NCI-H146 treated with DMSO at 0.1 percent for 48 hours (cell line): ENCODE measurements around the gene EIF3K.

Experiments used
- DNase-seq: peaks from one replicate; lab custom pipeline; 2025; ENCODE audit not compliant: unreplicated experiment; lab: John Stamatoyannopoulos, UW

Gene EIF3K

DNA sequence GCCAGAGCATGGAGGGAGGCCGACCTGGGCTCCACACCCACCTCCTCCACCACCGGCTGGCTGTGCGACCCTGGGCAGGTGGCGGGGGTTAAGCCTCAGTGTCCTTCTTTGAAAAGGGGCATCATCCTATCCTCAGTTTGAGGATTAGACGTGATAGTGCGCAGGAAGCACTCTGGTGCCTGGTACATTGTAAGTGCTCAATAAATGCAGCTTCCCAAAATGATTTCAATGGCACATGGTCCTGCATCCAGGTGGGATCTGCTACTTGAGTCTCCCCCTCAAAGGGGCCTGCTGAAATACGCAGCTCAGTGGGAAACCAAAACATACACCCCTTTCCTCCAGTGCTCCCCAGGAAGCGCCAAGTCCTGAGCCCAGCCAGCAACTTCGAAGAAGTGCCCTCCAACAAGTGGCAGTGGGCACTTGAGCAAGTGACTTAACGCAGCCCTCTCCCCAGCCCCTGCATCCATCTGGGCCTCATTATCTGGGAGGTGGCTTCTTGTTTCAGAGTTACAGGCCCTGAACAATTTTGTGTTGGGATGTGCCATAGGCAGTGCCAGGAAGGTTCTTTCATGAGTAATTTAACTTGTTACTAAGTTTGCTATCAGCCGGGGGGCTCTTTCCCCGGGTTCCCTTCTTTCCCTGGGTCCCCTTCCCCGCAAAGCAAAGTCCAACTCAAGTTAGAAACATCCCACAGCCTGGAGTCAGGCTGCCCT is 46.4 kb downstream of the EIF3K start:
- DNase-seq: no peak

DNA sequence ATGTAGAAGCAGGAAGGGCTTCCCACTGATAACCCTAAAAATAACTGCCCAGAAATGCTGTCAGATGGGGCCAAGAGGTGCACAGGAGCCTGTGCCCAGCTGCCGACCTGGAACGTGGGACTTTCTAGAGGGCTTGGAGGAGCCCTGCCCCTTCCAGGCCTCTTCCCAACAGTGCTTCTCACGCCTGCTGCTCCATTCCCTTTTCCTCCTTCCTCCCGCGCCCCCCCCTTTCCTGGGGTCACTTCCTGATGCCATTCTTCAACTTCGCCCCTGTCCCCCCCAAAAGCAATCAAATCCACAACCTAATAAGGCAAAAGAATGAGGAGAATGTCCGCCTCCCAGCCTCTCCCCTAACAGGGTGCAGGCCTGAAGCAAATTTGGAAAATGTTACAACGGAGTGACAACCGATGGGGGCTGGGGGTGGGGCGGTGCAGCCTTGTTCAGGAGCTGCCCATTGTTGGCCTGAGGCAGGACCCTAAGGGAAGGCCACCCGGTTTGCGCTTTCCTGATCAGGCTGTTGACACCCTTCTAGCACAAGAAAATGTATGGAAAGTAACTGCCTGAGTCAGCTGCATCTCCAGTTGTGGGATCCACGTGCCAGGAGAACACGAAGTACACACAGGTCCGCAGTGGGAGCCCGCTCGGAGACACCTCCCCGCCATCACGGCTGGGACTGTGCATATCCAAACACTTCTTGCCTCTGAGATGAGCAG is 47.1 kb downstream of the EIF3K start:
- no peak for DNase-seq

DNA sequence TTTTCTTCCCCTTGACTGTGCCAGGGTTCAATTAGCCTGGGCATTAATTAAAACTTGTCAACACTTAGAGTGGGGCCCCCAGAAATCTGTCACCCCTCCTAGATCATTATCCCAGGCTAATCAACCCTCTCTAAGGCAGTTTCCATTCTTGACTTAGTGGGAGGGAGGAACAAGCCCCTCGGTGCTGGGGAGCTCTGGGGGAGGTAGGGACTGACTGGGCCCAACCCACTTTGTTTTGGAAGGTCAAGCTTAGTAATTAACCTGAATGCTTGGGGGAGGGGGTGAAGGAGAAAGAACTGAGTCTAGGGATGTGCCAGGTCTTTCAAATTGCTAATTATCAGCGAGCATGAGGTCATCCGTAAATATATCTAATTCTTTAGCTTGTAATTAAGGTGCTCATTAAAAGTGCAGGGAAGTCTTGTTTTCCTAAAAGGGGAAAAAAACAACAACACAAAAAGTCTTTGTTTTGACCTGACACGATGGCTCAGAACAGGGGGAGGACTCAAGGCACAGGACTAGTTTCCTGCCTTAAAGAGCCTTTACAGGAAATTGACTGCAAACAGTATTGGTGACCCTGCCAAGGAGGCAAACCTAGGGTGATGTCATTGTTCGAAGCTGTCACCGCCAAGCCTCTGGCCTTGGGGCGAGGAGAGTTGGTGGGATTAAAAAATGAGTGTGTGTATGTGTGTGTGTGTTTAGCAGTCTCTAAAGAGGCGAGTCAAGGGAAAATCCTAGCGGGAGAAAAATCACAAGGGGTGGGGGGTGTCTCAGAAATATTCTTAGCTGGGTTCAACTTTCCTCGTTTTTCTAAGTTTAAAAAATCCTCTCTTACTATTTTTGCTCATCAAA is 47.9 kb downstream of the EIF3K start:
- DNase-seq: no peak

DNA sequence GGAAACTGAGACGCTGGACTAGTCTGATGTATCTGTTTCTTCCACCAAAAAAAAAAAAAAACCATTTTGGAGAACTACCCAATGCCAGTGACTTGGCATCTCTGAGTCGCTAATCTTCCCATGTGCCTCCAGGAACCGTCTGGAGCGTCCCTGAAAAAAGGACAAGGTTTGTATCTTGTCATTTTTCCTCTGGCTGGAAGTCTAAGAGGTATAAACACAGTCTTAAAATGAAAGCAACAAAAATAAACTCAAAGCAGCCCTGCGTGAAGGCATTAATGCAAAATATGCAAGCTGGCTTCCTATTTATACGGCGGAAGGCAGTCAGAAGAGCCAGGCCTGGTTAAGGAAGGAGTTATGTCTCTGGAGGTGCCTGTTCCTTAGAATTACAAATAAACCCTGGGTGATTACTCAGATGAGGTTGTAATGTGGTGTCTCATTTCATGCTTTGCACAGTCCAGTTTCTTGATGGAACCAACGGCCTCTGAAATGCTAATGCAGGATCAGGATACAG is 48.7 kb downstream of the EIF3K start:
- DNase-seq: no peak

DNA sequence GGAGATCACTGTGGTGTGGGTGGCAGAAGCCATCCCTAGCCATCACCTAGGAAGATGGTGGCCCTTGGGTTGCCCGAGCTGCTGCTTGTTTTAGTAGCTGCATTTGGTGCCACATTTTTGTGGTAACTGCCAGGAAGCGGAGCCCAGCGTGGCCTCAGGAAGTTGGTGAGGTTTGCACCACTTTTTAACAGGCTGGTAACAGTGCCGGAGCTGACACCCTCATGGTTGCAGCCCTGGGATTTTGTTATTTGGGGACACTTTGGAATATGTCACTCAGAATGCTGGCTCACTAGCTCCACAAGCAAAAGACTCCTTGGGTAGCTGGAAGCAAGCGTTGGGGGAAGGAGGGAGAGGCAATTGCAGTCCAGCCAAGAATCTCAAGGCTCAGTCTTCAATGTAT is 50.6 kb downstream of the EIF3K start:
- no peak for DNase-seq

DNA sequence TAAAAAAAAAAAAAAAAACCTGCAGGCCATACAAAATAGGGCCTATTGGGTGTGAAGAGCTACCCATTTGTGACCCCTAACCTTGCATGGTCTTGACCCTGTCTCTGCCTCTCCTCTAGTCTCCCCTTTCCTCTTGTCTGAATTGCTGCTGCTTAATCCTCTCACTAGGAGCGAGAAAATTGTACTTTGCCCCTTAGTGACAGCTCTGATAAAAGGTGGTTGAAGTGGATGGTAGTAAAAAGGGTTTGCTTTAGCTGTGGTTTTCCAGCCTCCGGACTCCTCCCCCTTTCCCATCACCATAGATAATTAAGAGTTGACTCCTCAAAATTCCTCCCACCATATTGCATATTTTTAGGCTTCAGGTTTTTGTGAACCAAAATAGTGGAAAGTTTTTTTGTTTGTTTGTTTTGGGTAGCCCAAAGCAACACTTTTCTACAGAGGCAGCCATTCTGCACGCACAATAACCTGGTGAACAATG is 52.0 kb downstream of the EIF3K start:
- DNase-seq: no peak

DNA sequence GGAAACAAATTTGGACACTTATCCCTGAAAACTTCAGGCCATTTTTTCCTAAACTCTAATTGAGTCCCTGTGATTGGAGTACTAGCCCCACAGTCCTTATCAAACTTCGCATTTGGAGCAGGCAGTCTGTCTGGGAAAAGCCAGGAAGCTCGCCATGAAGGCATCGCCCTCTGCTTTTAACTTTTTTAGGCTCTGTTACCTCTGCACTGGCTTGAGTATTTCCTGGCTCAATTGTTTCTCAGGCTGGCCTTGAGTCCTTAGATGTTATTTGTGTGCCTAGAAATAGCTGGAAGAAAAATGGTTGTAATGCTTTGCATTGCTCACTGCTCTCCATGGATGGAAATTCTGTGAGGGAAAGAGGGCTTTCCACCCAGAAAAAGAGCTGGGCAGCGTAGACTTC is 52.7 kb downstream of the EIF3K start:
- no peak for DNase-seq

DNA sequence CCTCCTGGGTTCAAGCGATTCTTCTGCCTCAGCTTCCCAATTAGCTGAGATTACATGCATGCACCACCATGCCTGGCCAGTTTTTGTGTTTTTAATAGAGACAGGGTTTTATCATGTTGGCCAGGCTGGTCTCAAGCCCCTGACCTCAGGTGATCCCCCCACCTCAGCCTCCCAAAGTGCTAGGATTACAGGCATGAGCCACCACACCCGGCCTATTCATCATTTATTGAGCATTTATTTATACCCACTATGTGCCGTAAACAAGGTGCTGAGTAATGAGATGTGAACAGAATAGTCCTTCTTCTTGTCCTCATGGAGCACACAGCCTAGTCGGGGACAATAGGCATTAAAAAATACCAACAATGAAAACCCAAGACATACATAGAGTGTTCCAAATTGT is 54.0 kb downstream of the EIF3K start:
- DNase-seq: no peak

DNA sequence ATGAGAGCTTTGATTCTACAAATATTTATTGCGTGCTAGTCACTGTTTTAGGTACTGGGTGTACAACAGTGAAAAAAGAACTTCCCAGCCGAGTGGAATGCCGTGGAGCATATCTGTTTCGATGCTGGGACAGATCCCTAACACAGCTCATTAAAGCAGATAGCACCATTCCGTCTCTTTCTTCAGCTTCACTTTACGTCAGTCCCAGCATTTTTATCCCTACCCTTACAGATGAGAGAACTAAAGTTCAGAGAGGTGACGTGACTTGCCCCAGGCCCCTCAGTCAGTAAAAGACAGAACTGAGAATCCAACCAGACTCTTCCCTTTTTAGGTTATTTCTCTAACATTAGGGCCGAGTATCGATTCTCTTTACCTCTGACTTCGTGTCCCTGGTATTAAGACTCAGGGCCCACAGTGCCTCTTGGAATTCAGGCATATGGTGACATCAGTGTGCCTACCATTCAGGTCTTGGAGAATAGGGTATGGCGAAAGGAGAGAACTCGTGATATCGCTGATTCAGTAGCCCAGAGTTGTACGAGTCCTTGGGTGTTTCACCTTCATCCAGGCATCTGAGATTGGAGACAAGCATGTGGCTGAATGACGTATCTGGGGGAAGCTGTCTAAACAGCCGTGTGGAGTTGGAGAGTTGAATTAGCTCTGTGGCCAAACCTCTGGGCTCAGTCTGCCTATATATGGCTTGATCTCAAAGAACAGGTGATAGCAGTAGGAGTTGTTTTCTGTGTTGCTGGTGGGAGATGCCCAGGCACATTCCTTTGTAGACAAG is 55.6 kb downstream of the EIF3K start:
- no peak for DNase-seq

DNA sequence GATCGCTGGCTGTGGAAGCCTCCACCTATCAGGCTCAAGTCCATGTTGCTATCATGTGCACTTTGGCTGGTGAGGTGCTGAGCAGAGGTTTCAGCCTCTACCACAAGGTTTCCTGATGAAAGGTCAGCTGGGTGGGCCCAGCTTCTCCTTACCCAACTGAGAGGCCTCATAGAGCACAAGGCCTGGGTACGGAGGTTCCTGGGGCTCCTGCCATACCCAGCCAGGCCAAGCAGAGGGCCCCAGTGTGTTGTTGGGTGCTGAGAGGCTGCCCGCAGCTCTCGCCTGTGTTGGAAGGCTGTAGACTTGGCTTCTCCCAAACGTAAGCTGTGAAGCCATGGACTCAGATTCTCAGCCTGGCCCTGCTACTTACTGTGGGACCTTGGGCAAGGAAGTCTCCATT is 56.6 kb downstream of the EIF3K start:
- no peak for DNase-seq

DNA sequence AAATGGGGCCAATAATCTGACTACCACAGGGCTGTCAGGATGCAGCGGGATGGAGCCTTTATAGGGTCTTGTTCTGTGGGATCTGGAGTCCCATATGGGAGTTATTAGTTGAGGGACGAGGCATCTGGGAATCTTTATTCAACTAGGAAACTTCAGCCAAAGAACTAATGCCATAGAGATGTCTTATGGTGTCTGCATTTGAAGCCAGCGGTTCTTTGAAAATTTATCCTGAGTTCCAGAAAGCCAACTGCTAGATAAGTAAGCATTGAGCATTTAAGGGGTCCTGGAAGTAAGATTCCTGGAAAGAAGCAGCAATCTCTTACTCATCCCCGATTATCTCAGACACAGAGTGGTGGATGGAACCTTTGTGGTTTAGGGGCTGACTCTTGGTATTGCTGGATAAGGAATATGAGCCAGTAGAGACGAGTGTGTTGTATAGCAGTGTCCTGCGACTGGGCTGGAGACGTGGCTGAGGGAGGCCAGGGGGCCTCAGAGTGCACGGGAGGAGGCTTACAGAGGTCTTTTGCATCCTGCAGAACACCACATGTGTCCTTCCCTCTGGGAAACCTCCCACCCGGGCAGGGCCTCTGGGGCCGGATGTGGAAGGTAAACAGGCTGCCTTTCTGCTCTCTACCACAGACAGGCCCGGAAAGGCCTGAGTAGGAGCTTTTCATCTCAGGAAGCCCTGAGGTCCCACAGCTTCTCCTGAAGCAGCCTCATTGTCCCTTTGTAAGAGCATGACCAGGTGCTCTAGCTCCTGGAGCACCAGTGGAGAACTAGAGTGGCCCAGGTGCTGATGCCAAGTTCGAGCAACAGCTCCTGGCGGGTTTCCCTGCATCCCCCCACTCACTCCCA is 57.3 kb downstream of the EIF3K start:
- DNase-seq: no peak

DNA sequence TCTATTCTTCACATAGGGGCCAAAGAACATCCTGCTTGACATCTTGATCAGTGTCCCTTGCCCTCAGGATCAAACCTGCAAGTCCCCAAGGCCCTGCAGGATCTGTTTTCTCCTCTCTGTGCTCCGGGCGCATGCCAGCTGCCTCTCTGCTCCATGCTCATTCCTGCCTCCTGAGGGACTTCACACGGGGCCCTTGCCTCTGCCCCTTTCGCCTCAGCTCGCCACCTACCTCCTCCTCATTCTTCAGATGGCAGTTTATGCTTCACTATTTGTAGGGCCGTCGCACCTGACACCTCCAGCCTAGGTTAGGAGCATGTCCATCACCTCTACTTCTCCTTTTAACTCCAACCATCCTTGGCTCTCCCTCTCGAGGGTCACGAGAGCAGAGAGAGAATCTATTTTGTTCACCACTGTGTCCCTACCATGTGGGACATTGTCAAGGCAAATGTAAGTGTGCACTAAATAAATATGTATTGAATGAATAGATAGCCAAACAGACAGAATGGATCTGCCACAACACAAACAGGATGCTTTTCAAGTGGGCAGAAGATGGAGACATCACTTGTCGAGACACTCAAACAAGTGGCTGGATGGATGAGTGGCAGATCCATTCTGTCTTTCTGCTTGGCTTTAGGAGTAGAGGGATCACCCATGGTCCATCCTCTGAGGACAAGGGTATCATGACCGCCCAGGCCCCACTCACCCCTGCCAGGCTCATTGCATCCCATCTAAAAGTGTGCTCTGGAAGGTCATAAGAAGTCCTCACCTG is 58.1 kb downstream of the EIF3K start:
- DNase-seq: no peak

DNA sequence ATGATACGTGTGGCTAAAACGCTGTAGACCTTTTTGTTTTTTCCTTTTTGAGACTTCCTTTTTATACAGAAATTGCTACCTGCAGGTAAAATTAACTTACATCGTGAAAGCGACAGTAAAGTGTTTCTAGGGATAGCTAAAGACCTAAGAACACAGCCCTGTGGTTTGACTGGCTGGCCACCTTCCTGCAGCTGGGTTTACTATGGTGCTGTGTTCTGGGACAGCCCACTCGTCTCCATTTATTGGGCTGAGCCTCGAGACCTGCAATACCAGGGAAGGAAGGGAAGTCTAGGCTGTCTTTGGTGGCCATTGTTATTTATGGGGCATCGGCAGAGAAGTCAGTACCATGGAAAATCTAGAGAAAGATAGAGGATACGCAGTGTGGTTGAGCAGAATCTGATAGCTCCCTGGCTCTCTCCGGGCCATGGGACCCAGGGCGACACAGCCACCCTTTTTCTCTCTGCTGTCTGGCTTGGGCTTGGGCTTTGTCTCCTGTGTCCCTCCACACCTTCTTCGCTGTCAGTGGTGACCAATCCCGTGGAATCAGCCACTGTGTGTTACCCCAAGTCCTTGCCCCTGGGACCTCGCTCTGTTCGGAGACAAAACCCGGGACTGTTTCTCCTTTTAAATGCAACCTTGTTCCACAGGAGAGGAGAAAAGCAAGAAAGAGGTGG is 59.4 kb downstream of the EIF3K start:
- DNase-seq: no peak

DNA sequence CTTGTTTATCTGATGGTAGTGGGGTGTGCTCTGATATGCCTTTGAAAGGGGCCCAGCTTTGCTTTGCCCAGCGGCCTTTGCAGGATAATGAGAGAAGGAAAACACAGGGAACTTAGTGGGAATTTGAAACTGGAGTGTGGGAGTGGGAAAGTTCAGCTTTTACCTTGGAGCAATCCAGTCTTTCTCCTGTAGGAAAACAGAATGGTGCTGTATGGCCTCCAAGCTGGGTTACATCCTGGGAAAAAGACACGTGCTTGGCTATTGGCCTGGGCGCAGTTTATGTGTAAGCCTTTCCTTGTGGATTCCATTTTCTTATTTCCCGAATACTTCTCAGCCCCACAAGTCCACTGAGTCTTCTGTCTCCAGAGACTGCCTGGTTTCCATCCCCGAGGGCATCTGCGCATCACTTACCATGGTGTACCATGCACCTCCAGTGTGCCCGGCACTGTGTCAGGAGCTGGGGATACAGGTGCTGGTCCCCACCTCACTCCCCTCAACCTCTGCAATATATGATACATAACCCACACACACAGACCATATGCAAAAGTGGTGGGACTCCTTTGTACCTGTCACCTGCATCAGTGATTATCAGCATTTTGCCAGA is 60.0 kb downstream of the EIF3K start:
- DNase-seq: no peak

DNA sequence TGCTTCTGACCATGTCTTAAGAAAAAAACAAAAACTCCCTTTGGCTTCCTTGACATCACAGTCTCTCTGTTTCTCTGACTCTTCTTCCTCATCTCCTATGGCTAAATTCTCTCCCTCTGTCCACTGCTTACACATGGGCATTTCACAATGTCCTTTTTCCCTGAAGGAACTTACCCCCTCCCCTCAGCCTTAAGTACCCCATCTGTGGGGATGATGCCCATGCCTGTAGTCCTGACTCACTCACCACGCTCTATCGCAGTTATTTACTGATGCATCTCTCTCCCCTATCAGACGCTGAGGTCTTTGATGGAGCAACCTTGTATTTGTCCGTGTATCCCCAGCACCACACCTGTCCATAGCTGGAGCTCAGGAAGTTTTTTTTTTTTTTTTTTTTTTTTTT is 60.9 kb downstream of the EIF3K start:
- no peak for DNase-seq

DNA sequence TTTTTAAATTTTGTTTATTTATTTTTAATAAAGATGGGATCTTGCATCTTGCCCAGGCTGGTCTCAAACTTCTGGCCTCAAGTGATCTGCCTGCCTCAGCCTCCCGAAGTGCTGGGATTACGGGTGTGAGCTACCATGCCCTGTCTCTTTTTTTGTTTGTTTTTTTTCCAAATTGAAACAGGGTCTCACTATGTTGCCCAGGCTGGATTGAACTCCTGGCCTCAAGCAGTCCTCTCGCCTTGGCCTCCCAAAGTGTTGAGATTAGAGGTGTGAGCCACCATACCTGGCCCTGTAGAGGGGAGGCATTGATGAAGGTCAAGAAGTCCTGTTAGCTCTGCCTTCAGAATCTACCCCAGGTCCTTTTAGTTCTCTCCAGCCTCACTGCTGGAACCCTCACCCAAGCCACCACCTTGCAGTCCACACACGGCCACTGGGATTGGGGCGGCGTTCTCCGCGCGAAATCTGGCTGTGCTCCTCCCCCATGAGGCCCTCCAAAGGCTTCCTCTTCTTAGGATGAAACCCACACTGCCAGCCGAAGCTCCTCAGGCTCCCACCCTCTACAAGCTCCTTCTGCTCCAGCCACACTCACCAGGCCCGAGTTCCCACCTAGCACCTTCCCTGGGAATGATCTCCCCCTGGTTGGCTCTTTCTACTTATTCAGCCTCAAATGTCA is 63.3 kb downstream of the EIF3K start:
- DNase-seq: no peak

DNA sequence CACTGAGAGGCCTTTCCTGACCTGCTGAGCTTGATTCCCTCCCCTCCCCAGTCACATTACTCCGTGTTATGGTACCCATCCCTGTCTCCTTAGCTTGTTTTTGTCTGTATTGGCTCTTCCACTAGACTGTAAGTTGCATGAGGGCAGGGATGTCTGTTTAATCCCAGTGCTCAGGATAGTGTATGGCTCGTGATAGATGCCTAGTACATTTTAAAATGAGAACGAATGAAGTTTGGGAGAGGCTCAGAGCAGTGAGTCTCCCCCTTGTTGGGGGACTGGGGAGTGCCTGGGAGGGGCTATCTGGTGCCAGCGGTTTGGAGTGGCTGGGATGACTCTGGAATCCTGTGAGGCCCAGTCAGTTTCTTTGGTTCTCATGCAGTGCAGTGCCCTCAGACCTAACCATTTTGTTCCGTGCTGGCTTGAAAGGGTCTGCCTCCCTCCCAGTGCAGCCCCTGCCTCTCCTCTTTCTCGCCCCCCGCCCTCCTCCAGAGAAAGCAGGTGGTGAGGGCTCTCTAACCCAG is 63.9 kb downstream of the EIF3K start:
- DNase-seq: no peak
